Vagina (tissue), 2 donors: ENCODE data around the gene AVPR2.

Source experiments
- POLR2A ChIP-seq, 2 donors: fragments of 450-650 bp; IDR thresholded peaks; one replicate each; pipeline ENCODE4 v1.6.1; 2017; ENCODE audit warnings: antibody characterized with exemption in 2 of 2, mild to moderate bottlenecking in 2 of 2, moderate library complexity in 2 of 2
- TF ChIP-seq, protein P1 (sequence below), 3 experiments: fragments of 450-650 bp in 2 of 3; fragments of 200-600 bp in 1 of 3; sonication (generic) in 1 of 3; IDR thresholded peaks; one replicate each; pipeline ENCODE4 v1.5.1; 2017 to 2019; ENCODE audit warnings: antibody characterized with exemption in 3 of 3, mild to moderate bottlenecking in 2 of 3, moderate library complexity in 2 of 3

DNA sequence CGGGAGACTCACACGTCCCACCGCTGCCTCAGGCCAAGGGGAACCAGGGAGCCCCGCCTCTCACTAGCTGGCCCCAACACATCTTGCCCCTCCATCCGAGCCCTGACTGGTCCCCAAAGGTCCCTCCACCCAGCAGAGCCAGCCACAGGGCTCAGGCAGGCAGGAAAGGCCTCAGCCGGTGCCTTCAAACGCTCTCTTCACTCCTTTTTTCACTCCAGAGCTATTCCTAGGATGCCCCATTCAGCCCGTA is 23.1 kb downstream of the AVPR2 start:
- TF ChIP-seq, protein P1, sequence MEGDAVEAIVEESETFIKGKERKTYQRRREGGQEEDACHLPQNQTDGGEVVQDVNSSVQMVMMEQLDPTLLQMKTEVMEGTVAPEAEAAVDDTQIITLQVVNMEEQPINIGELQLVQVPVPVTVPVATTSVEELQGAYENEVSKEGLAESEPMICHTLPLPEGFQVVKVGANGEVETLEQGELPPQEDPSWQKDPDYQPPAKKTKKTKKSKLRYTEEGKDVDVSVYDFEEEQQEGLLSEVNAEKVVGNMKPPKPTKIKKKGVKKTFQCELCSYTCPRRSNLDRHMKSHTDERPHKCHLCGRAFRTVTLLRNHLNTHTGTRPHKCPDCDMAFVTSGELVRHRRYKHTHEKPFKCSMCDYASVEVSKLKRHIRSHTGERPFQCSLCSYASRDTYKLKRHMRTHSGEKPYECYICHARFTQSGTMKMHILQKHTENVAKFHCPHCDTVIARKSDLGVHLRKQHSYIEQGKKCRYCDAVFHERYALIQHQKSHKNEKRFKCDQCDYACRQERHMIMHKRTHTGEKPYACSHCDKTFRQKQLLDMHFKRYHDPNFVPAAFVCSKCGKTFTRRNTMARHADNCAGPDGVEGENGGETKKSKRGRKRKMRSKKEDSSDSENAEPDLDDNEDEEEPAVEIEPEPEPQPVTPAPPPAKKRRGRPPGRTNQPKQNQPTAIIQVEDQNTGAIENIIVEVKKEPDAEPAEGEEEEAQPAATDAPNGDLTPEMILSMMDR (IDR thresholded peaks at IDR 0.05): no peak
- no peak for TF ChIP-seq POLR2A (IDR thresholded peaks at IDR 0.05)
